GM13976 (cell line): ENCODE results near the gene ENTPD5.

Experiments
- DNase-seq: peaks from one replicate; pipeline ENCODE4 v3.0.0; 2012; ENCODE audit warnings: low spot score
- in situ Hi-C: fragments of 300-500 bp; cut with MboI; formaldehyde crosslinking; loops from one replicate; pipeline ENCODE4 v1.12.0; 2022; ENCODE audit warnings: low sequenced_read_pairs, mixed read lengths, inconsistent platforms; ENCODE audit not compliant: unreplicated experiment
- TF ChIP-seq, protein P1 (sequence below): IDR thresholded peaks from 2 replicates; pipeline ENCODE4 v1.5.1; 2012; ENCODE audit warnings: borderline replicate concordance, mild to moderate bottlenecking; ENCODE audit not compliant: insufficient read depth; ENCODE audit errors: extremely low read depth, missing control alignments, control extremely low read depth

ENTPD5 gene

DNA sequence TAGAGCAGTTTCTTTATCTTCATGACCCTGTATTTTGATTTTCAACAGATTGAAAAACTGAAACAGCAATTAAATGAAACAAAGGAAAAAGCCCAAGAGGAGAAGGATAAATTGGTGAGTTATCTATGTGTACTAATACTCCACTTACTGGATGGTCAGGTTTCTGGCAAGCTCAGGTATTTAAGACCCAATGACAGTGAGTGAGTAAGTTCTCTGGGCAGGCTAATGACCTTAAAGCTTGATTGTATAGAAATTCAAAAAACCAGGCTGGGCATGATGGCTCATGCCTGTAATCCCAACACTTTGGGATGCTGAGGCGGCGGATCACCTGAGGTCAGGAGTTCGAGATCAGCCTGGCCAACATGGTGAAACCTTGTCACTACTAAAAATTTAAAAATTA lies 10.0 kb upstream of the ENTPD5 start:
- TF ChIP-seq, protein P1, sequence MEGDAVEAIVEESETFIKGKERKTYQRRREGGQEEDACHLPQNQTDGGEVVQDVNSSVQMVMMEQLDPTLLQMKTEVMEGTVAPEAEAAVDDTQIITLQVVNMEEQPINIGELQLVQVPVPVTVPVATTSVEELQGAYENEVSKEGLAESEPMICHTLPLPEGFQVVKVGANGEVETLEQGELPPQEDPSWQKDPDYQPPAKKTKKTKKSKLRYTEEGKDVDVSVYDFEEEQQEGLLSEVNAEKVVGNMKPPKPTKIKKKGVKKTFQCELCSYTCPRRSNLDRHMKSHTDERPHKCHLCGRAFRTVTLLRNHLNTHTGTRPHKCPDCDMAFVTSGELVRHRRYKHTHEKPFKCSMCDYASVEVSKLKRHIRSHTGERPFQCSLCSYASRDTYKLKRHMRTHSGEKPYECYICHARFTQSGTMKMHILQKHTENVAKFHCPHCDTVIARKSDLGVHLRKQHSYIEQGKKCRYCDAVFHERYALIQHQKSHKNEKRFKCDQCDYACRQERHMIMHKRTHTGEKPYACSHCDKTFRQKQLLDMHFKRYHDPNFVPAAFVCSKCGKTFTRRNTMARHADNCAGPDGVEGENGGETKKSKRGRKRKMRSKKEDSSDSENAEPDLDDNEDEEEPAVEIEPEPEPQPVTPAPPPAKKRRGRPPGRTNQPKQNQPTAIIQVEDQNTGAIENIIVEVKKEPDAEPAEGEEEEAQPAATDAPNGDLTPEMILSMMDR, result no peak
- no peak for DNase-seq
- in situ Hi-C loops, result loop anchor here (25.0 kb wide), 1 partner anchor 292 kb away; no protein-coding TSS in a partner anchor

DNA sequence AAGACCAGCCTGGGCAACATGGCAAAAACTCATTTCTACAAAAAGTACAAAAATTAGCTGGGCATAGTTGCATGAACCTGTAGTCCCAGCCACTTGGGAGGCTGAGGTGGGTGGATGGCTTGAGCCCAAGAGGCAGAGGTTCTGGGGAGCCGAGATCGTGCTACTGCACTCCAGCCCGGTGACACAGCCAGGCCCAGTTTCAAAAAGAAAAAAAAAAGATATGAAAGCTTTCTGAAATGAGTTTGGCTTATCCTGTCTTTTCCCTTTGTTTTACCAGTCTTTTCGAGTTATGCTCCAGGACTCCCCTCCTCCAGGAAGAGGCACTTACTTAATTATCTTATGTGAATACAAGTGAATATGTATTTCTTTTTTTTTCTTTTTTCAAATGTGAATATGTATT lies 3.3 kb upstream of the ENTPD5 start:
- in situ Hi-C loops, result no loop called here
- TF ChIP-seq, protein P1, result no peak
- no peak for DNase-seq

DNA sequence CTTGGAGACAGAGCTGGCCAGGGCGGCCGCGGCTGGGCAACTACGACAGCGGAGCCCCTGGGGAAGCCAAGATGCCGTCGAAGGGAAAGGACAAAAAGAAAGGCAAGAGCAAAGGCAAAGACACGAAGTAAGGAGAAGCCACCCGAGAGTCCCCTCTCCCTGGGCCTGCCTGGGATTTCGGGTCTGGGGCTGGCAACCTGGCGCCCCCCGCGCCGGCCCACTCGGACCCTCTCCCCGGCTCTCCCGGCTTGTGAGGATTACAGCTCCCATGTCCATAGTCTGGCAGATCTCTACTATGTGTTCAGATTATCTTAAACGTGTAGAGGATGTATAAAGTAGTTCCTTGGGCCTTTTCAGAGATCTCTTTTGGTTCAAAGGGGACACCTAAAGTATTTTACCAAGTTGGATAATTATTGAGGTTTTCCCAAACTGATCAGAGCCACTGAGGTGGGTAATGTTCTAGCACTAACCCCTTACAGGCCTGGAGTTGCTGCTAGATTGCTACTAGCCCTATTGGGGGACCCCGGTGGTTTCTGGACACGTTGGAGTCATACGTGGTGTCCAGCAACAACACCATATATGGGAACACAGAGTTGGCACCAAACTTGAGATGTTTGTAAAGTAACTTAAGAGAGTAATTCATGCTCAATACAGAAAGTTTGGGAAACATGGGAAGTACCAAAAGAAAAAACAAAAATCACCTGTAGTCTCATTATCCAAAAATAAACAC lies 485 bp upstream of the ENTPD5 start:
- in situ Hi-C loops, result no loop called here
- DNase-seq, result no peak
- TF ChIP-seq, protein P1, result no peak

DNA sequence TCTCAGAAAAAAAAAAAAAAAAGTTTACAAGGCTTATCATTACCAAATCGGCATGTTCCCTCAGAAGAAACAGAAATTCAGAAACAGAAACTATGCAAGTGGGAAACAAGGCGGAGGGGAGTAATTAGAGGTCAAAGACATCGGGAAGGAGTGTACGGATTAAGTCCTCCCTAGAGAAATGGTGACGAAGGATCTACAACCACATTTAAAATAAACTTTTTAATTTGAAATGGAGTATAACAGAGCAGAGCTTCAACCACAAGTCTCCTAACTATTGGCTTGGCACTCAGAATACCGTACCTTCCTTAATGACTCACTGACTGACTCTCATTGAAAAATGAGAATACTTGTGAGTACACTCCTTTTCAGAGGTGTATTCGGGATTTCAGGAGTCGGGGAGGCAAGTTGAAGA lies 908 bp downstream of the ENTPD5 start:
- in situ Hi-C loops, result no loop called here
- DNase-seq, result peak; percentile 53
- TF ChIP-seq, protein P1, result no peak

DNA sequence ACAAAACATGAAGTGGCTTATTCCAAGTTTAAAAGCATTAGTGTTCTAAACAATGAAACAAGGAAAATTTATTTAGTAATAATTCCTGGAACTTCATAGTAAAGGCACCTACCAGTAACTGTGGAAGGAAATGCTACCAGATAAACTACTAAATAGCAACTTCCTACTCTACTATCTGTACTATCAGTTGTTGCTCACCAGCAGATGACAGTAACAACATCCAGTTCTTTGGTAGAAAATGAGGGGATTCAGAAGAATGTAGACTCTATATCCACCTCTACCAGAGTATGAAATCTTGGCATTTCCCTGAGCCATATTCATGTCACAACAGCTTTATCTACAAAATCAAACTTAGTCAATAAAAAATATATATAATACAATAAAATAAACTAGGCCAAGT lies 3.1 kb downstream of the ENTPD5 start:
- no peak for DNase-seq
- TF ChIP-seq, protein P1, result no peak
- in situ Hi-C loops, result no loop called here

DNA sequence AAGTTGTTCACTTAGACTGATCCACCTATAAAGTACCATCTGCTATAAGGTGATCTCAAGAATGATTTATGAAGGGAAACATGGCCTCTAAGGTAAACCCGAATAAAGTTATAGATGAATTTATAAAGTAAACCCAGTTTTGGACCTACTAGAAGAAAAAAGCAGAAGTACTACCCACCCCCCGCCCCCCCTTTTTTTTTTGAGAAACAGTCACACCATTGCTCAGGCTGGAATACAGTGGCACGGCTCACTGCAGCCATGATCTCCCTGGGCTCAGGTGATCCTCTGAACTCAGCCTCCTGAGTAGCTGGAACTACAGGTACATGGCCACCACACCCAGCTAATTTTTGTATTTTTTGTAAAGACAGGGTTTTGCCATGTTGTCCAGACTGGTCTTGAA lies 3.9 kb downstream of the ENTPD5 start:
- in situ Hi-C loops, result no loop called here
- DNase-seq, result no peak
- TF ChIP-seq, protein P1, result no peak
